Gastrocnemius medialis (tissue), 4 donors: ENCODE measurements around the gene P2RX1.

Source experiments
- POLR2A ChIP-seq, 2 donors: fragments of 450-650 bp; IDR thresholded peaks; one replicate each; pipeline ENCODE4 v1.6.1; 2017; ENCODE audit warnings: antibody characterized with exemption in 2 of 2, mild to moderate bottlenecking in 2 of 2, moderate library complexity in 2 of 2
- TF ChIP-seq, protein P1 (sequence below), 5 experiments: fragments of 450-650 bp in 3 of 5; fragments of 200-600 bp in 2 of 5; sonication (generic) in 2 of 5; IDR thresholded peaks in 4 of 5; conservative IDR thresholded peaks in 1 of 5; 1 replicate in 4 of 5; 2 replicates in 1 of 5; pipeline ENCODE4 v1.5.1; 2016 to 2019; ENCODE audit warnings: antibody characterized with exemption in 5 of 5, mild to moderate bottlenecking in 3 of 5, moderate library complexity in 3 of 5

DNA sequence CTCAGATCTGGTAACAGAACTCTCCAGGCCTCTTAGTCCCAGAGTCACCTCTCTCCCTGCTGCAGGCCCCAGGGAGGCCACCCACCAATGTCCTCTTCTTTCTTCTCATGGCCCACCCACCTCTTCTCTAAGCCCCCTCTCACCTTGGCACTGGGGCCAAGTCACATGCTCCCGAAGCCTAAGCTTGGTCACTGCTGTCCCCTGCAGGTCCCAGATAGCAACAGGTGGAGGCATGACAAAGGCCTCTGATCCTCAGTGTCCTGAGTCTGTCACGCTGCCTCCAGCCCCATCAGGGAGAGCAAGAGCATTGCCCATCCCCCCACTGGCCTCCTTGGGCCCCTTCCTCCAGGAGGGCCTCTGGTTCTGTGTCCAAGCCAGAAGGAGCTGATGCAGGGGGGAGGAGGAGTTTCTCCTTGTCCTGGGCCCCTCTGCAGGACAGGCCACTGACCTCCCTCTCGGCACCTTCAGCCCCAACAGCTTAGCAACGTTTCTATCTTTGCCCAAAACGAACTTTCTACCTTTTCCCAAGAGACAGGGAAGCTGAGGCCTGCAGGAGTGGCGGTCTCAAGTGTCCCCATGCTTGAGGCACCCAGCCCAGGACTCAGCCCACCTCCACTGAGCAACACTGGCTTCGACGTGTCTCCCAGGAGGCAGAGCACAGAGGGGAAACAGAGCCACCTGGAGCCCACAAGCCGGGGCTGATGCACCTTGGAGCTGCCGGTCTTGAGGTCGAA is 8.6 kb downstream of the P2RX1 start:
- TF ChIP-seq, protein P1, sequence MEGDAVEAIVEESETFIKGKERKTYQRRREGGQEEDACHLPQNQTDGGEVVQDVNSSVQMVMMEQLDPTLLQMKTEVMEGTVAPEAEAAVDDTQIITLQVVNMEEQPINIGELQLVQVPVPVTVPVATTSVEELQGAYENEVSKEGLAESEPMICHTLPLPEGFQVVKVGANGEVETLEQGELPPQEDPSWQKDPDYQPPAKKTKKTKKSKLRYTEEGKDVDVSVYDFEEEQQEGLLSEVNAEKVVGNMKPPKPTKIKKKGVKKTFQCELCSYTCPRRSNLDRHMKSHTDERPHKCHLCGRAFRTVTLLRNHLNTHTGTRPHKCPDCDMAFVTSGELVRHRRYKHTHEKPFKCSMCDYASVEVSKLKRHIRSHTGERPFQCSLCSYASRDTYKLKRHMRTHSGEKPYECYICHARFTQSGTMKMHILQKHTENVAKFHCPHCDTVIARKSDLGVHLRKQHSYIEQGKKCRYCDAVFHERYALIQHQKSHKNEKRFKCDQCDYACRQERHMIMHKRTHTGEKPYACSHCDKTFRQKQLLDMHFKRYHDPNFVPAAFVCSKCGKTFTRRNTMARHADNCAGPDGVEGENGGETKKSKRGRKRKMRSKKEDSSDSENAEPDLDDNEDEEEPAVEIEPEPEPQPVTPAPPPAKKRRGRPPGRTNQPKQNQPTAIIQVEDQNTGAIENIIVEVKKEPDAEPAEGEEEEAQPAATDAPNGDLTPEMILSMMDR (IDR thresholded peaks at IDR 0.05 in 4 of 5, conservative IDR thresholded peaks at IDR 0.05 in 1 of 5): peak in 3 of 5 experiments; percentile 25 to 58 (median 41)
- no peak for TF ChIP-seq POLR2A (IDR thresholded peaks at IDR 0.05)
